ENCODE measurements around the gene NOS1AP.

Gene NOS1AP

DNA sequence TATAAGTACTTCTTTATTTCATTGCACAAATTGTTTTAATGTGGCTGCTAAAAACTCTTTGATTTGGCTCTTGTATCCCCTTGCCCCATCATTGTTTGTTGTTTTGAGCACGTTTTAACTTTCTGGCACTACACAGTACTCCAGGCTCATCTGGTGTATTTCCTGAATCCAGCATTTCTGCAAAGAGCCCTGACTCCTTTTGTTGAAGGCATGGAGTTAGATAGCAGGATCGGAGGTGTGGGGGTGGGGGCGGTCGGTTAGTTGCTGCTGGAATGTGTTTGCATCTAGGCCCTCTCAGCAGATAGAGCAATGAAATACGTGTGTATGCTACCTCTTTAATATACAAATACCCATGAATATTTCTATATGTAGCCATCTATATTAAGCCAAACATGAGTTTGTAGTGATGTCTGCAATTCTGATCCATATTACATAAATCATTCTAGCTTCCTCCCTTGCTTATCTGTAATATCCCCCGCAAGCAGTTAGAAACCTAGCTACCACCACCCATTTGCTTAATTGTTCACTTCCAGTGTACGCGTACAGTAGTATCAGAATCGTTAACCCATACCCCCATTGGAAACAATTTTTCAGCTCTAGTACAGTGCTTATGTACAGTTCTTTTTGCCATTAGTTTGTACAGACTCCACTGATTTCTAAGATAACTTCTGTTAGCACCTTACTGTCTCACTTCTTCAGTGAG, 106.0 kb downstream of the NOS1AP start:
- no peak for TF ChIP-seq CTCF (IDR thresholded peaks at IDR 0.05; ENCODE audit: control insufficient read depth, extremely low read depth, insufficient read depth)
- no peak overlapping the region for H3K4me3 ChIP-seq (ENCODE audit: low read depth, low read length)
- no peak for DNase-seq (ENCODE audit: low read depth)

- no peak for DNase-seq (ENCODE audit: low read depth)
- no peak overlapping the region for H3K4me3 ChIP-seq (ENCODE audit: low read depth, low read length)
- TF ChIP-seq CTCF (IDR thresholded peaks at IDR 0.05; ENCODE audit: control insufficient read depth, extremely low read depth, insufficient read depth), result no peak
Observed at GRCh38 chr1:162177126-162177525, 107.6 kb downstream of the NOS1AP start.

- DNase-seq (ENCODE audit: low read depth), result no peak
- TF ChIP-seq CTCF (IDR thresholded peaks at IDR 0.05; ENCODE audit: control insufficient read depth, extremely low read depth, insufficient read depth), result no peak
- no peak overlapping the region; the same call in 1 of the 2 replicates for H3K4me3 ChIP-seq (ENCODE audit: low read depth, low read length)
Observed at GRCh38 chr1:162178432-162178831, 108.9 kb downstream of the NOS1AP start.

DNA sequence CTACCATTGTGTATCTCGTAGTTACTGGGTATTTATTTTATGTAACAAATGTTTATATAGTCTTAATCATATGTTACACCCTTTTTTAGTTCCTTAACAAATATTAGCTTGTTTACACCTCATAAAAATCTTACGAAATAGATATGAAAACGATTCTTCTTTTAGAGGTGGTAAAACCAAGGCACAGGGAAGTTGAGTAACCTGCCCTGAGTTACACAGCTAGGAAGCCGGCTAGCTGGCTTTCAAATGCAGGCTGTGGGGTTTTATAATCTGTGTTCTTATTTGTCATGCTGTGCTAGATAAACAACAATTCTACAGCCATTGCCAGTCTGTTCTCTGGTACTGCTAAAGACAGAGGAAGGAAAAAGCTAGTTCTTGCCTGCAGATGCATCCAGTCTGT, 109.6 kb downstream of the NOS1AP start:
- DNase-seq (ENCODE audit: low read depth), result peak; percentile 83
- H3K4me3 ChIP-seq (ENCODE audit: low read depth, low read length), result no peak overlapping the region; the same call in 1 of the 2 replicates
- TF ChIP-seq CTCF (IDR thresholded peaks at IDR 0.05; ENCODE audit: control insufficient read depth, extremely low read depth, insufficient read depth), result no peak

- no peak overlapping the region for H3K4me3 ChIP-seq (ENCODE audit: low read depth, low read length)
- no peak for TF ChIP-seq CTCF (IDR thresholded peaks at IDR 0.05; ENCODE audit: control insufficient read depth, extremely low read depth, insufficient read depth)
- DNase-seq (ENCODE audit: low read depth), result no peak
Observed at GRCh38 chr1:162180813-162181212, 111.3 kb downstream of the NOS1AP start.

GRCh38 chr1:162182090-162182489, 112.6 kb downstream of the NOS1AP start:
- TF ChIP-seq CTCF (IDR thresholded peaks at IDR 0.05; ENCODE audit: control insufficient read depth, extremely low read depth, insufficient read depth), result no peak
- DNase-seq (ENCODE audit: low read depth), result no peak

More at GRCh38 chr1:162182090-162182489, 112.6 kb downstream of the NOS1AP start:
- H3K4me3 ChIP-seq (ENCODE audit: low read depth, low read length), result no peak overlapping the region
